Occipital lobe (tissue), 2 donors: ENCODE data around the gene CST8. TPM values are rescaled to one million over a fixed set of nuclear protein-coding genes. Genes with fewer than 3 reads are reported as not detected.

Experiments used
- DNase-seq: peaks from one replicate; lab custom pipeline; 2025; lab: John Stamatoyannopoulos, UW
- total RNA-seq: library from RNA; depleted of rRNA; stranded (reverse); fragments of >200 nt; gene quantifications from one replicate; pipeline ENCODE4 v1.2.3, GENCODE V29; 2014

The CST8 gene
- total RNA-seq, 1 donor from 2014 or later, result not detected

DNA sequence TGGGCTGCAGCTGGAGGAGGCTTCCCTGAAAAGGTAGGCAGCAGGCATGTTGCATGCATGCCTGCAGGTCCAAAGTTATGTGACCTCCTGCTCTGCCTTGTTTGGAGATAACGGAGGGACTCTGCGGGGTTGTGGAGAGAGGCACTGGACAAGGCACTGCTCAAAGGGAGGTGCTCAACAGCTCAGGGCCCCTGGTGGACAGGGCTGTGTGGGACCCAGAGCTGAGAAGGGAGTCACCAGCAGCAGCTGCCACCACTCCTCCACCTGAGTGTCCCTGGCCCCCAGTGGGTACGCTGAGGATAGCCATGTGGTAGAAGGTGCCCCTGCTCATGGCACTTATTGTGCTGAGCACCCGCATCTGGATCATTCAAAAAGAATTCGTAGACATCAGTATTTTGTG, 15.5 kb upstream of the CST8 start:
- no peak for DNase-seq

DNA sequence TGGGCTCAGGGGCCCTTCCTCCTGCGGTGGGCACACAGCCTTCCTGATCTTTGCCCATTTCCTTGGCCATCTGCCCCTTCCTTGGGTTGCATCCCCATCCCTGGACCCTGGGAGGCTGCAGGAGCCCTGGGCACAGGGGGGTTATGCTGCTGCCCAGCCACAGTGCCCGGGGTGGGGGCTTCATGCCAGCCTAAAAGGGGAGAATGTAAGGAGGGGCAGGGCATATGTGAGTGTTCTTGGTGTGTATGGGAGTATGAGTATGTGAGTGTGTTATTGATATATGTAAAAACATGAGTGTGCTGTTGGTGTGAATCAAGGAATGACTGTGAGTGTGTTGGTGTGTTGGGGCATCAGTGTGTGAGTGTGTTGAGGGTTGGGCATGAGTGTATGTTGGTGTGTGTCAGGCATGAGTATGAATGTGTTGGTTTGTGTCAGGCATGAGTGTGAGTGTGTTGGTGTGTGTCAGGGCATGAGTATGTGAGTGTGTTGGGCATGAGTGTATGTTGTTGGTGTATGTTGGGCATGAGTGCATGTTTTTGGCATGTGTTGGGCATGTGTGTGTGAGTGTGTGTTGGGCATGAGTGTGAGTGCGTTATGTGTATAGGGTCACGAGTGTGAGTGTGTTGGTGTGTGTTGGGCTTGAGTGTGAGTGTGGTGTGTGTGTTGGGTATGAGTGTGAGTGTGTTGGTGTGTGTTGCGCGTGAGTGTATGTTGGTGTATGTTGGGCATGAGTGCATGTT, 14.7 kb upstream of the CST8 start:
- no peak for DNase-seq

DNA sequence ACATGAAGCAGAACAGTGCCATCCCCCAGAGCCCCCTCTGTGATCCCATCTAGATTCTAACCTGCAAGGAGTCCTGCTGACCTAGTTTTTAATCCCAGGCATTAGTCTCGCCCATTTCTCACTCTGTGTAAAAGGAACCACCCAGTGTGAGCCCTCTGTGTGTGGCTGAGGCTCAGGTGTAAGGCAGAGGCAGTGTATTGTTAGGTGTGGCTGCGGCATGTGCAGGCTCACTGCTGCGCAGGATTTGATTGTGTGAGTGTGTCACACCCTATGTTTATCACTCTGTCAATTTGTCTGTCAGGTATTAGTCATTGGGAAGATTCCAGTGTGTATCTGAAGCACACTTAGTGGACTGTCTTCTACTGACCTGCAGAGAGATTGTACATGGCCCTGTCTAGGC, 13.7 kb upstream of the CST8 start:
- DNase-seq, result no peak

DNA sequence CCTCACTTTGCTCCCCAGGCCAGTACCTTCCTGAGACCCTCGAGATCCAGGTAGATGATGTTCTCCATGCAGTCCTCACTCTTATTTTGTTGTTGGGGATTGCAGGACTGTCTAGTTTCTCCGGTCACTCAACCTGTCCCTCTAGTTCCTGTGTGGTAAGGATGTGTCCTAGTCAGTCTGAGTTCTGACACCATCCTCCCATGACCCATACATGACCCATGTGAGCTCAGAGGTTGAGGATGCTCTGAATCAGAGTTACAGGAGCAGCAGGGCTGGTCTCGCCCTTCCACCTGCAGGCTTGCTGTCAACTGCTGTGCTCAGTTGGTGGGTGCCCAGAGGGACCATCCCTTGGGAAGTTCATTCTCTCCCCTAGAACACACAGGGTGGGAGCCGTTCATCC, 11.9 kb upstream of the CST8 start:
- DNase-seq, result no peak

DNA sequence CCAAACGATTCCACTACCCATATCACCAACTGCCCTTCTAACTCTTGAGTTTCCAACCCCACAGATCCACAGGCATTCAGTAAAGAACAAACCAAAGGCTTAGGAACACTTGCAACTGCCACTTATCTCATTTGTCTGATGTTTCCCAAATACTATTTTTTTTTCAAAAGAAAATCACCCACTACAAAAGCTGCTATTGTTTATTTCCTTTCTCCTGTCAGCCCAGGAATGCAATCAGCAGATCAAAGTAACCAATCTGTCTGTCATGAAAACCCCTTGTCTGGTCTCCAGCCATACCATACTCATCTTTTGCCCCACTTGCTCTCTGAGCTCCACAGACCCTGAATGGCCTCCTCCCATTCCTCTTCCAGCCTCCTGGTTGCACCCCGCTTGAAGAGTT, 8.8 kb upstream of the CST8 start:
- DNase-seq, result no peak

DNA sequence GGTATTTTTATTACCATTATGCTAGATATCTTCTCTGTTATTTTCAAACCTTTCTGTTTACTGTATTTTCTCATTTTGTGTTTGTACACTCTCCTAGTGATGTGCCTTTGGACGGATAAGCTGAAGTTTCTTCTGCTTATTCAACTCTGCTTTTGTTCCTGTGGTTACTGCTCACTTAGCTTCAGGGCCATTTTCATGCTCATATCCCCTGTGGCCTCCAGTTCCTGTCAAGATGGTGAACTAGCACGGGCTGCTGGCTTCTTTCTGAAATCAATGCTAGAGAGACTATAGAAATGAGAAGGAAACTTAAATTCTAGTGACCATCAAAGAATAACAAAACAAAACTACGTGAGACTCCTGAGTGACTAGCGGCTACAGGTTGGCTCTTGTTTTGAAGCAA, 6.8 kb upstream of the CST8 start:
- DNase-seq, result no peak

DNA sequence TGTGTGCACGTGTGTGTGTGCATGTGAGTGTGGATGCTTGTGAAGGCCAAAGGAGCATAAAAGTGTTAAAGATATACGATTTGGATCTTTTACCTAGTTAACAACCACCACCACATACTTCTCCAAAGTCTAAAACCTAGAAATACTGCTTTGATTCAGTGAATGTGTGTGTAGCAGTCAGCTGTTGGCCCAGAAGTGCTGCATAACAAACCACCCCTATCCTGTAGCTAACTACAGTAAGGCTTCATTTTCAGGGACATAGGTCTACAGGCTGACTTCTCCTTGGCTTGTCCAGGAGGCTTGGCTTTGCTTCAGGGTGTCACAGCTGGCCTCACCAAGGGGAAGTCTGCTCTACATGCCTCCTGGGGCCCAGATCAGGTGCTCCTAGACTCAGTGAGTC, 2.4 kb upstream of the CST8 start:
- DNase-seq, result no peak

DNA sequence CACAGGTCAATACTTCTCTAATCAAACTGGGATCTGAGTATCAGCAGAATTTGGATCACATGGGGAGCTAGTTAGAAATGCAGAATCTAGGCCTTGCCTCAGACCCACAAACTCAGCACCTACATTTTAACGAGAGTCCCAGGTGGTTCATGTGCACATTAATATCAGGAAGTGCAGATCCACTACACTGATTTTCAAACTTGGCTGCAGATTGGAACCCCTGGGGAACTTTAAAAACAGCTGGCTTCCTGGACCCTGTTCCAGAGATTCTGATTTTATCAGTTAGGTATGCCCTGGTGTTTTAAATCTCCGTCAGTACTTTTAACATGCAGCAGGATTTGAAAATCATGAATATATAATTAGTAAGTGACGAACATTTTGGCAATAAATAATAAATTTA, 1.9 kb upstream of the CST8 start:
- DNase-seq, result no peak

DNA sequence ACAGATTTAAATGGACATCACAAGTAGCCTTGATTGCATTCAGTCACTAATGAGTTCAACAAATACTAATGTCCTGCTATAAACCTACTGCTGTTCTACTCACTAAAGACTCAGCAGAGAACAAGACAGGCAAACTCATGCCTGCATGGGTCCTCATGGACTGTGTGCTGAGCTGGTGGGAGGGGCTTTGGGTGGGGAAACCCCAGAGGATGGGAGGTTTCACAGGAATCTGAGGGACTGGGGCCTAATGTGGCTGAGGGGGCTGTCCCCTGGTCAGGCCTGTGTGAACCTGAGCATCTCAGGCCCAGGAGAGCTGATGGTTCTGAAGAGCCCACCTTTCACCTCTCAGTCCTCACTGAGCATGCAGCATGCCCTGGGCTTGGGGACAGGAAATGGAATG, 1.4 kb downstream of the CST8 start:
- no peak for DNase-seq

DNA sequence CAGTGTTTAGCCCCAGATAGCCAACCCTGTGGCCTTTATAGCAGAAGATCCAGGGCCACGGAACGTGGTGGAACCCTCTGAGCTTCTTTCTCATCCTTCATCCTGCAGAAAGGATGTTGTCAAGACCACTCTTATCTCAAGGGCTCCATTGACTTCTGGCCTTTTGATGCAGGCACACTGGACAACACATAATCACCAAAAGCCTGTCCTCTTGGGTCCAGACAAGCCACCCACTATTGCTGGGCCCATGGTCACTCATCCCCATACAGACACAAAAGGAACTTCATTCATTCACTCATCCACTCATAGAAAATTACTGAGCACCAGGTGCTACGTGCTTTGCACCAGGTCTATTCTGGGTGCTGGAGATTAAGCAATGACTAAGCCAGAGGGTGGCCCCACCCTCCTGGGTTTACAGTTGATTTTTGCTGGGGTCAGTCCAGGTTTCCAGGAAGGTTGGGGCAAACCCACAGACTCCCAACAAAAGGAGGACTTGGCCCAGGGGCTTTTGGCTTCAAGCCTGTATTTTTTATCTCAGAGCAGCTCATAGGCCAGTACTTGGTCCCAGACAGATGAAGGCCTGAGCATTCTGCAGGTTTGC, 2.4 kb downstream of the CST8 start:
- DNase-seq, result no peak

DNA sequence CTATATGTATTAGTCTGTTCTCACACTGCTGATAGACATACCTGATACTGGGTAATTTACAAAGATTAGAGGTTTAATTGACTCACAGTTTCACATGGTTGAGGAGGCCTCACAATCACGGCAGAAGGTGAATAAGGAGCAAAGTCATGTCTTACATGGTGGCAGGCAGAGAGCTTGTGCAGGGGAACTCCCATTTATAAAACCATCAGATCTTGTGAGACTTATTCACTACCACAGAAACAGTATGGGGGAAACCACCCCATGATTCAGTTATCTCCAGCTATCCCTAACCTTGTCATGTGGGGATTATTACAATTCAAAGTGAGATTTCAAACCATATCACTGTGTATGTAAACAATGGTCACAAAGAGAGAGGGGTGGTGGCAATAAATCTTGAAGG, 6.6 kb downstream of the CST8 start:
- no peak for DNase-seq

DNA sequence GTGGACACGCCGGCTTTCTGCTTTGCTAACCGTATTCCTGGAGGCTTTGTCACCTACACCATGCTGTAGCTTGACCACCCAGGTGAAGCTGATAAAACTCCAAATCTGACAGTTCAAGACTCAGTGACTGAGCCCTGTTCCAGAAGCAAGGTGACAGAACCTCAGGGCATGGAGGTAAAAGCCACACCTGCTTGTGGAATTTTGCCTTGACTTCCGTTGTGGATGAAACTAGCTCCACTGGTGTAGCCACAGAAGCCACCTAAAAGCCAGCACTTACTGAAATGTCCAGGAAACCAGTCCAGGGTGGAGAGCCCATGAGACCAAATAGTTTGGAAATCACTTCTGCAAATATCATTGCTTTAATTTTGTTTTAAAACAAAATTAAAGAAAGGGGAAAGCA, 11.0 kb downstream of the CST8 start:
- no peak for DNase-seq

DNA sequence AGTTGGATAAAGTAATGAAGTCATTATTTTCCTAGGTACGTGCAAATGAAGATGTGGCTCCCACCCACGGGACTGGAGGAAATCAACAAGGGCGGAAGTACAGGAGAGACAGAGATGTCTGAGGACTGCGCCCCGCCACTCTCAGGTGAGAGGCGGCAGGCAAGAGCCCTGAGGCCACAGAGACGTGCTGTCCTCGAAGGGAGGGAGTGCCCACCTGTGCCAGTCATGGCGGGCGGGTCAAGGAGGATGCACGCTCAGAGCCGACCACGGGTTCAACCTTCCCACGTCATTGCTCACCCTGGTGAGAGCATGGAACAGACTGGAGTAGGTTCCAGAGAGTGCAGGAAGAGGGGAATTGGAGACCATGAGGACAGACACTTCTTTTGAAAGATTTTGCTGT, 12.7 kb downstream of the CST8 start:
- no peak for DNase-seq

DNA sequence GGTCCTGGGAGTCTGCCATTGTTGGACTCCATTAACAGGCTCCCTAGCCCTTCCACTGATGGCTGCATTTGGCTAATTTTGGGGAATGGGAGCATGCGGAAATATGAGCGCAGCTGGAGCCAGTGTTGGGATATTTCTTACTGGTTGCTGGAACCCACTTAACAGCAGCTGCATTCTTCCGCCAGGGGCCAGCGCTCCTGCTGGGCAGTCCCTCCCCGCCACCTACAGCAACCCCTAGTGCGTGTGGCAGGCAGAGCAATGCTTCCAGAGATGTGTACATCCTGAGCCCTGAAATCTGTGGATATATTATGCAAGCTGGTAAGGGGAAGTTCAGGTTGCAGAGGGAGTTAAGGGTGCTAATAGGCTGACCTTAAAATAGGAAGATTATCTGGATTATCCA, 16.4 kb downstream of the CST8 start:
- no peak for DNase-seq

DNA sequence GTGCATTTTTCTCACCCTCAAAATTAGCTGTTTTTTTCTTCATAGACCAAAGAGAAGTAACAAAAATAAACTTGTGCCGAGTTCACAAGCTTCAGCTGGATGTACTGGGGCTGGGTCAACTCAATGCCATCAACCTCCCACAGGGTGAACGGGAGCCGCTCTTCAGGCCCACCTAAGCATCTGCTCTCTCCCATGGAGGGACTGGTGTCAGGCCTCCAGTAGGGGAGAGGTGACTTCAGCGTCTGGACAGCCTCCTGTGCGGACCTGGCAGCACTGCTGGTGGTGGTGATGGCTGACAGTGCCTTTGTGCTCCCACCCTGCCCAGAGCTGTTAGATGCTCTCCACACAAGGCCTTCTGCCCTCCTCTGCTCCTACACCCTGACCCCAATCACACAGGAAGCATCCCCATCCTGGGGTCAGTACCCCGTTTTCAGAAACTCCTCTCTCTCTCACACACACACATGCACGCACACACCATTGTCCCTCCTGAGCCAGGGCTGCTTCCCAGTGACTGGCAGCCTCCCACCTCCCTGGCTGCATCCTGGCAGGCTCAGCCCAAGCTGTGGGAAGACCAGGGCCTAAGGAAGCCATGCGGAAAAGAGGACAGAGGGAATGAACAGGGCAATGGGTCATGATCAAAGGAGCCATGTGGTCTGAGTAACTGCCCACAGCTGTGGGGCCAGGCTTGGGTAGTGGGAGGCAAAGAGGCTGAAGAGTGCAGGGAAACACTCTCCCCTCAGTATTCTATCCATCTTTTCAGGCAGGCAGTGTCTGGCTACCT, 17.7 kb downstream of the CST8 start:
- no peak for DNase-seq

DNA sequence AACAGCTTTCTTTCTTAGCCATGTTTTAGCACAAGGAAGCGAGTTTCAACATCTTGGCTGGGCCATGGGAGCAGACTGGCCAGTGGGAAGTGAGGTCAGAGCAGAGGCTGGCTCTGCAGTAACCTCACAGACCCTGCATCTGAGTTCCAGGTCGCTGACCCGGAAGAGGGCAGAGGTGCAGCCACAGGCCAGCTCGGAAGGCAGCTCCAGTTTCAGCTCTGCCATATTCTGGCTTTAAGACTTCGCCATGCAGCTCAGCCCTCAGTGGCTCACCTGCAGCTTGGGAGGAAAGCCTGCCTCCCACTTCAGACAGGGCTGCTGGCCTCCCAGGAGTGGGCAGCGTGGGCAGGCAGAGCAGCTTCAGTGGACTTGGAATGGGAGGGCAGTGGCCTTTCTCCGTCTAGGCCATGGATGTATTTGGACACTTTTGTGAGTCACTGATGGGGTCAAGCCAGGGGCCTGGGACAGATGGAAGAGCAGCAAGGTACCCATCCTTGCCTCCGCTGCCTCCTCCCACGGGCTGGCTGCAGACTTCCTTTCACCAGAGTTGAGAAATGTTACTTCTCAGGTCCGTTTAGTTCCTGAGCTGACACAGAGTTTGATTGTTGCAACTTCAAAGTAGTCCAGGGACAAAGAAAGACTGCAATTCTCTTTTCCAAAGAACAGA, 18.5 kb downstream of the CST8 start:
- DNase-seq, result no peak

DNA sequence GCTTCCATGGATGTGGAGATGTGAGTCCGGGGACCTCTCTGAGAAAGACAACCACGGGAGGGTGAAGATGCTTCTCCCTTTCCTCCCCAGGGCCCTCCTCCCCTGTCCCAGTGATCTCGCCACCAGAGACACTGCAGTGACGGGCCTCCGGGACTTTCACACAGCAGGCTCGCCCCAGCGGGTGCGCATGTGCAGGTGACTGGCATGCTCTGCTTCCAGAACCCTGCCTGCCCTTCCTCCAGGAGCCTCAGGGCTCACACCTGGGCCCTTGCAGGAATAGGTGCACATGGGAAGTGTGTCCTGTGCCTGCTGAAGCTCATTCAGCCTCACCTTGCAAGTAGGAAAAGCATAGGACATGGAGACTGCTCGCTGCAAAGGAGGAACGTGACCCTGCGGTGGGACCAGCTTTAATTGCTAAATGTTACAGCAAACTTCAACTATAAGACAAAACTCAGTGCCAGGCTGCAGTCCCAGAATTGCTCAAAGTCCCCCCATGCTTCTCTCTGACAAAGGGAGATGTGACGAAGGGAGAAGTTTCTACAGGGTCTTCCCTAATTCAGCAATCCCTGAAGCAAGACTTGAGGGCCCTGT, 19.2 kb downstream of the CST8 start:
- DNase-seq, result no peak

DNA sequence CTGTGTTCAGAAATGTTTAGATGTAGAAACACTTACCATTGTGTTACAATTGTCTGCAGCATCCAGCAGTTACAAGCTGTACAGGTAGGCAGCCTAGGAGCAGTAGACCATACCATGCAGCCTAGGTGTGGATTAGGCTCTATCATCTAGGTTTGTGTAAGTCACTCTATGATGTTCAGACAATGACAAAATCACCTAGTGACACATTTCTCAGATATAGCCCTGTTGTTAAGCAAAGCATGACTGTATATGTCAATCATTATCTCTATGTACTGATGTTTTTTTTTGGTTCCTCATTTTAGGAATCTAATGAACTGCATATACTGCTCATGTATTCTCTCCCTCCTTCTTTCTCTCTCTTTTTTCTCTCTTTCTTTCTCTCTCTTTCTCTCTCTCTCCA, 22.2 kb downstream of the CST8 start:
- DNase-seq, result no peak

DNA sequence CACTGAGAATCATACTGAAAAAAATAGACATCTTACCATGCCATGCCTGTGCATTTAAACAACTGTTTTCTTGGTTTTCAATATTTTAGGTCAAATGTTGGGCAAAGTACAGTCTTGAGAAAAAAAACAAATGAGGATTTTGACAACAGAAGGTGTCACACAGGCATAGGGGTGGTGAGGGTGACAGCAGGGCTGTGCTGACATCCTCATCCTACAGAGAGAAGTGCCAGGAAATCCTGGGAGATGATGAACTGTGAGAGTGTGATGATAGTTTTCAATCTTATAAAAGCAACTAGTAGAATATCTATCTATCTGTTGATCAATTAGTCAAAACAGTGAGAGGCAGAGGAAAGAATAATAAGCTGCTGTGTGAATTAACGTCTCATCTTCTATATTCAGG, 23.9 kb downstream of the CST8 start:
- no peak for DNase-seq

DNA sequence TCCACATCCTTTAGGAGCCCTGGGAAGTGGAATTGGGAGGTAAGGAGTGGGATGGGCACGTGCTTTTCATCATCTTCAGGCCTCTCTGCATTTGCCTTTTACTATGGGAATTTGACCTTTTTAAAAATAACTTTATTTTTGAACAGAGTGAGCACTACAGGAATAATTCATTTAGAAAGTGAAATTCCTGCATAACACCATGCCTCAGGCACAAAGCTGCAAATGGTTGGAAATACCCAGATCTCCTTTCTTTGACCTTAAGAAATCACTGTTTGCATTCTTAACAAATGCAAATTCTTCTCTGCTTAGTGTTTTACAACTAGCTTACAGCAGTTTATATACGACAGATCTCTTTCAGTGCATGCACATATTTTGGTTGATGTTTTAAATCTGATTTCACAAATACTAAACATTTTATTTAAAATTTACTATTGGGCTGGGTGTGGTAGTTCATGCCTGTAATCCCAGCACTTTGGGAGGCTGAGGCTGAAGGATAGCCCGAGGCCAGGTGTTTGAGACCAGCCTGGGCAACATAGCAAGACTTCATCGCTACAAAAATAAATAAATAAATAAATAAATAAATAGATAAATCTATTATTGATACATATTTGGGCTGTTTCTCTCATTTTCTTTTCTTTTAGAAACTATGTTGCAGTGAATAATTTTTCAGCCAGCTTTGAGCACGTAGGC, 24.5 kb downstream of the CST8 start:
- no peak for DNase-seq

DNA sequence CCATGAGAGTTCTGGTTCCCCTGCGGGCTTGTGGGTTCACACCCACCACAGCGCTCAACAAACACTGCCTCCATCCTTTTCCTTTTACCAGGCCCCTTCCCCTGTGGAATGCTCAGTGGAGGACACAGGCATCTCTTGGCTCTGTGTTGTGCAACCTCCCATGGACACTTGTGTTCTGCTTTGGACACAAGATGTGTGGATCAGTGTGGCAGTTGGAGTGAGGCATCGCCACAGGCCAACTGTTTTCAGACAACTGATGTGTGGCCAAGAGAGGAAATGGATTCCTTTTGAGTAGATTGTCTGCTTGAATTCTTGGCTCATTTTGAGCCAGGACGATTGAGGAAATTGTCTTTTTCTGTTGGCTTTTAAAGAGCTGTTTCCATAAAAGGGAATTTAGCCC, 26.8 kb downstream of the CST8 start:
- no peak for DNase-seq
